Hematopoietic multipotent progenitor cell treated with erythropoietin and hydrocortisone succinate and interleukin-3 and kit ligand, for 17 days (in vitro differentiated cells): ENCODE data around the gene ITGB8.
"Not testable (repeated sequence)": the region's sequence is repeated elsewhere in the genome, so short reads cannot be mapped to it uniquely, and the experiment has no call there.

Source experiments
- DNase-seq: peaks from one replicate; pipeline ENCODE4 v3.0.0-alpha.2; 2015; ENCODE audit warnings: low spot score

Gene ITGB8

DNA sequence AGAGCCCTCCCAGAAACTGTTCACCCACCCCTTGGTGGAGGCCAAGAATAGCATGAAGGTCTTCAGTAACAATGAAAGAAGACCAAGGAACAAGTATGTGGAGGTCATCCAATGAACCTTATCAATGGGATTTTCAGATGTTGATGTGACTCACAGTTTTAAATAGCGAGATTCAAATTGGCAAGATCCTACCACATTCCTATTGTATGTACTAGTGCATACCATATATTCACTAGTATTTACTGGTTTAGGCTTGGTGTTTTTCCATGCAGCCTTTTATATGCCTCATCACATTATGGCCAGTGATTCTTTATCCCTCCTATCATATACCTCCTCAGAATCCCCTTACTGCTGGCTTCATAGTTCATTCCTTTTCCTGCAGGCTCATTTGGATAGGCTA is 54.4 kb downstream of the ITGB8 start:
- no peak for DNase-seq

DNA sequence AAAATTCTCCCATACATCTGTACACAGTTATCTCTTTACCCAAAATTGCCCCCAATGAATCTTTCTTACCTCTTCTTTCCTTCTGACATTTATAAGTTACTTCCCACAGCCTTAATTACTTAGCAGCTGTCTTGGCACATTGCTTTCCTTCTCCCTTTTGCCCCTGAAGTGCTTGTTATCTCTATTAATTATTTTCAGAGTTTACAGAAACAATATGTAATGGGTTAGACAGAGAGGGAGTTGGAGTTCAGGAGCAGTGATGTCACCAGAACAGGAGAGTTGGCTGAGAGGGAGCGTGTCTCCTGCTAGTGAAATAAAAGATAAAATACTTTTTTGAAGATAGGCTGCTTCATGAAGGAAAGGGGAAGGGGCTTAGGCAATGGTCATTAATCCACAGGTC is 57.4 kb downstream of the ITGB8 start:
- DNase-seq: no peak

DNA sequence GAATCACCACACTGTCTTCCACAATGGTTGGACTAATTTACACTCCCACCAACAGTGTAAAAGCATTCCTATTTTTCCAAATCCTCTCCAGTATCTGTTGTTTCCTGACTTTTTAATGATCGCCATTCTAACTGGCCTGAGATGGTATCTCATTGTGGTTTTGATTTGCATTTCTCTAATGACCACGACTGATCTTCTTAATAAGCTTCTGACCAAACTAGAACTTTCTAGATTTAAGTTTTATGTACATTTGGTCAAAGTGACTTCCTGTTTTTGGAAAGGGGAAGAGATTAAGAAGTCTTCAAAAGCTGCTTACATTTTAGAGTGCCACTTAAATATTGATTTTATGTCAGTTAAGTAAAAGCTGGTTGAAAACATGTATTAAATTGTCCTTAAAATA is 58.5 kb downstream of the ITGB8 start:
- DNase-seq: not testable (repeated sequence)

DNA sequence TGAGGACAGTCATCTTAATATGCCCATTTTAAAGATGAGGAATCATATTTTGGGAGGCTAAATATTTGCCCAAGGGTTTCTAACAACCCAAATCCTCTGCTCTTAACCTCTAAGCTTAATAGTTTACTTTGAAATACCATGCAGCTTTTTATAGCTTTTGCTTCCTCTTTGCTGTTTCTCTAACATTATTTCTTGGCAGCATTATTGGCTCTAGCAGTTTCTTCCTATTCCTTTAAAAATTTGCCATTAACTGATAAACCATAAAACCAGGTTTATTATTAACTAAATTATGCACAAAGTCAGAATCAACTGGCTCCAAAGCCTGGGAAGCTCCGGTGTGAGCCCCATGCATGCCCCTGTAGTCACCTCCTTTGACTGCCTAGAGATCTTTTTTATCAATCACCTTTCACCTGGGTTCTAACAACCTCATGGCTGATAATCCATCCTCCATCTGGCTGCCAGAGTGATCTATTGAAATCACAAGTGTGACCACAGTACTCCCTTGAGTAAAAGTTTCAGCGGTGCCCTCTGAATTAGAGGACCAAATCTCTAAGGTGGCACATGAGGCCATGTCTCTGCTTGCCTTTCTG is 62.4 kb downstream of the ITGB8 start:
- no peak for DNase-seq

DNA sequence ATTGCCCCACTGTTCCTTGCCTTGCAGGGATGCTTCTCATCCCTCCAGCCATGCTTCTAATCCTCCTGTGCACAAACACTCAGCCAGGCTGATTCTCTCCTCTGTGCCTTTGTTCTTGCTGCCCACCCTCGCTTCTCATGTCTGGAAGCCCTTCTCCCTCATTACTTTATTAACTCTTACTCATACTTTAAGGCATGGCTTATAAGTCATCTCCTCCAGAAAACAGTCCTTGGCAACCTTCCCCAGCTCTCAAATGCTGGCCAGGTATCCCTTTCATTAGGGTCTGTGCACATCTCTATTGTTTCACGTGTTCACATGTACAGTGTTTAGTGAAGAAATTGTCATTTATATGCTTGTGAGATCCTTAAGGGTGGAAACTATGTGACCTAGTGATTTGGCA is 62.9 kb downstream of the ITGB8 start:
- no peak for DNase-seq

DNA sequence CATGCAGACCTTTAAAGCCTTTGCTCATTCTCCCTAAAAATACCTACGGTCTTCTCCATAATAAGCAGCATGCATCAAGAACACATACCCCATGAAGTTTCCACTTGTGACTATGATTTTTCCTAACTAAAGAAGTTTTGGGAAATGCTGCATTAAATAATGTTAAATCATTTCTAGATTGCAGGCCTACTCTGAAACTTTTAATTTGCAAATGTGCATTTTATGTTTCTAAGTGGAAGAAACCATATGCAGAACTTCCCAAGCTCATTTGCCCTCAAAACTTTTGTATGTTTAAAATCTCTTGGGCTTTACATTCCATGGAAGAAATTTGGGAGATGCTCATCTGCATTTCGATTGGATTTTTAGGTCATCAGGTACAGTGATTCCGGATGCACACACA is 63.6 kb downstream of the ITGB8 start:
- no peak for DNase-seq

DNA sequence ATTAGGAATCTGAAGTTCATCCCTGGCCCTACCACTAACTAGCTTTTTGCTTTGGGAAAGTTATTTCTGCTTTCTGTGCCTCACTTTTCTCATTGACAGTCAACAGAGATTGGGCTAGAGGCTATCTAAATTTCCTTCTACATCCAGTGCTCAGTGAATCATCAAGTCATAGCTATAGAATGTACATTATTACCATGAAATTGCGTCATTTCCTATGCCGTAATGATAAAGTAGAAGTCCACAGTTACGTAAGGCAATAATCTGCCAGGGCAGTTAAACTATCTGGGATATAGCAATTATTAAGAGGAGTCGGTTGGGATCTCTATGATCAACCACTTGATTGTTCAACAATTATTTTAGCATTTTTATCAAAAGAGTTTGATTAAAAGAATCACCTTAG is 64.4 kb downstream of the ITGB8 start:
- DNase-seq: no peak

DNA sequence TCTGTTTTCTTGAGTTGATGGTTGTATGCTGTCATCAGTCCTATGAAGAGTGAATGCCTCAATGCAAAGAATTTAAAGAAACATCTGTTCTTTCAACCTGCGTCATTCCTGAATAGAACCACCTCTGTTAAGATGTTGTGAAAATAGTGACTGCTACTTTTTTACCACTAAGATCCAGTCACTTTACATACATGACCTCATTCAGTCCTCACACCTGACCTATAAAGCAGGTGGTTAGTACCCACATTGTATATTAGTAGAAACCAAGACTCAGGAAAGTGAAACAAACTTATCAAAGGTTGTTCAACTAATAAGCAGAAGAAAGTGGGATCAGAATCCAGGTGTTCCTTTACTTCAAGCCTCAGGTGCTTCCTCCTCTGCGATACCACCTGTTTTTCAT is 64.8 kb downstream of the ITGB8 start:
- no peak for DNase-seq

DNA sequence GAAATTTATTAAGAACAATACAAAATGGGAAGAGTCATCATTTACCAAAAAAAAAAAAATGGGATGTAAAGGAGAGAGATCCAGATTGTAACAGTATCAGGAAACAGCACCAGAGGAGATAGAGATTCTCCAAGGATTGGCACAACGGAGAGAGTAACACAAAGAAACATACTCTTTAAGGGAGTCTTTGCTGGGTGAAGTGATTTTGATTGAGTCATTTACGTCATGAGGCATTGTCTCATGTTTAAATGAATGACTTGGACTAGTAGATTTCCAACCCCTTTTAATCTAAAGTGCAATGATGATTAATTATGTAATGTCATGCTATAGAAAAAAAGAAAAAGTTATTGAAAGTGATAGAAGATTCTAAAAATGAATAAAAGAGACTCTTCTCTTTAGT is 68.8 kb downstream of the ITGB8 start:
- no peak for DNase-seq

DNA sequence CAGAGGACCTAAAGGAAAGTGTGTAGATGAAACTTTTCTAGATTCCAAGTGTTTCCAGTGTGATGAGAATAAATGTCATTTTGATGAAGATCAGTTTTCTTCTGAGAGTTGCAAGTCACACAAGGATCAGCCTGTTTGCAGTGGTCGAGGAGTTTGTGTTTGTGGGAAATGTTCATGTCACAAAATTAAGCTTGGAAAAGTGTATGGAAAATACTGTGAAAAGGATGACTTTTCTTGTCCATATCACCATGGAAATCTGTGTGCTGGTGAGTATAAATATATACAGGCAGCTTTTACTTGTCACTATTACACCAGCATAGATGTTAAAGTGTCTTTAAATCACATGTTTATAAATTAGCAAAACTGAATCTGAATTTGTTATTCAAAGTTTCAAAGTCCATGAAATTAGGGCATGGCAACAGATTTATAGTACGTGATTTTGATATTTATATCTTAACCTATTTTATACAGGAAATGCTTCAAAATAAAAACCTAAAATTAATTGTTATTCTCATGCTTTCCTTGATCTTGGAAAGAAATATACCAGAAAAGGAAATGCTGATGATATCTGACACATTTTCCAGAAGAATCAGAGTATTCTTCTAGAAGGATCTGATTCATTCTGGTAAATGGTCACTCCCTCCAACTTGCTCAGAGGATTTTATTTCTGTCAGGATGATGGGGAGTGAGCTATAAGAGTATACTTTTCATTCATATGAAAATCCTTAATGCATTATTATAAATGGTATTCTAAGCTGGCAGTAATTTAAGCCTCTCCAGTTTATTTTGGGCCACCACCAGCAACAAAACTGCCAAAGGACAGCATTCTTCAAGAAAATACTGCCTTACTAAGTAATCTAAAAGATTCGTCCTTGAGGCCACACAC is 71.4 kb downstream of the ITGB8 start:
- no peak for DNase-seq

DNA sequence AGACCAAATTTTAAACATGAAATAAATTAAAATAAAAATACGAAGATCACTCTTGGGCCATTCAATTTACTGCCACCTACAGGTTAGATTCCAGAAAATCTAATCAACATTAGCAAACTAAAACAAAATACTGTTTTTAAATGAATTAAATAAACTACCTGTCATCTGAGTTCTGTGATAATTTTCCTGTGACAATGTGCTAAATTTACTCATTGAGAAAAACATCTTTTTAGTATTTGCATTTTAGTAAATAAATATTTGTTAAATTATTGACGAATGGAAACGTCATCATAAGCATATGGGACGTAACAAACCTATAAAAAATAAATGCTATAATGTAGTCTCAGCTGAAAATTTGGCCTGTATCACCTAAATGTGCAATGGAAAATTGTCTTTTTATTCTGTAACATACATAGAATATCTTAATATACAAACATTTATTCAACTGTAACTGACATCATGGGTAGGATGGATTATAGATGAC is 72.1 kb downstream of the ITGB8 start:
- no peak for DNase-seq

DNA sequence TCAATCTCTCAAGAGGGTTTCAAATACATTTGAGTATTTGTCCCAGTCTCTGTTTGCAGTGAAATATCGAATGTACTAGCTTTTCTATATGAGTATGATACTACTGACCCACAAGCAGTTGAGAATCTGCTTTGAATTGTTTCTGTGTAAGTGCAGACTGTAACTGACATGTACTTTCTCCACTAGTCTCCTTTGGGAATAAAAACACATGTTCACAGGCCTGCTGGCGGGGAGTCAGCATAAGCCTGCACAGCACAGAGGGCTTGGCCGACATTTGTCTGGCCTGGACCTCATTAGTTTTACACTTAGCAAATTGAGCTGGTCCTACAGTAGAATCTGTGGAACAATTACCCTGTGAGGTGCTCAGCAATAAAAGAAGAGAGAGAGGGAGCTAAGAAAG is 72.6 kb downstream of the ITGB8 start:
- DNase-seq: no peak

DNA sequence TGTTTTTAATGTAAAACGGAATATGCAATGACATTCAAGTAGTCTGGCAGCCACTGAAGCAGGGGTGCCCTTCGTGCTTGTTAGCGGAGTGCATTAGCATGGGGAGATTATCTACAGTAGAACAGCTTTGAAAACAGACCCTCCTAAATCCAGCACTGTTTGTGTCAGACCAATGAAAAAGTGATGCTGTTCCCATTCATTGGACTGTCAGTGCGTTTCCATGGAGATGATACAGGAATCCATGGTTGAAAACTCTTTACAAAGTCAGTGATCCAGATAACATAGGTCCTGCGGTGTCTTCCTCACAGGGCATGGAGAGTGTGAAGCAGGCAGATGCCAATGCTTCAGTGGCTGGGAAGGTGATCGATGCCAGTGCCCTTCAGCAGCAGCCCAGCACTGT is 73.6 kb downstream of the ITGB8 start:
- no peak for DNase-seq

DNA sequence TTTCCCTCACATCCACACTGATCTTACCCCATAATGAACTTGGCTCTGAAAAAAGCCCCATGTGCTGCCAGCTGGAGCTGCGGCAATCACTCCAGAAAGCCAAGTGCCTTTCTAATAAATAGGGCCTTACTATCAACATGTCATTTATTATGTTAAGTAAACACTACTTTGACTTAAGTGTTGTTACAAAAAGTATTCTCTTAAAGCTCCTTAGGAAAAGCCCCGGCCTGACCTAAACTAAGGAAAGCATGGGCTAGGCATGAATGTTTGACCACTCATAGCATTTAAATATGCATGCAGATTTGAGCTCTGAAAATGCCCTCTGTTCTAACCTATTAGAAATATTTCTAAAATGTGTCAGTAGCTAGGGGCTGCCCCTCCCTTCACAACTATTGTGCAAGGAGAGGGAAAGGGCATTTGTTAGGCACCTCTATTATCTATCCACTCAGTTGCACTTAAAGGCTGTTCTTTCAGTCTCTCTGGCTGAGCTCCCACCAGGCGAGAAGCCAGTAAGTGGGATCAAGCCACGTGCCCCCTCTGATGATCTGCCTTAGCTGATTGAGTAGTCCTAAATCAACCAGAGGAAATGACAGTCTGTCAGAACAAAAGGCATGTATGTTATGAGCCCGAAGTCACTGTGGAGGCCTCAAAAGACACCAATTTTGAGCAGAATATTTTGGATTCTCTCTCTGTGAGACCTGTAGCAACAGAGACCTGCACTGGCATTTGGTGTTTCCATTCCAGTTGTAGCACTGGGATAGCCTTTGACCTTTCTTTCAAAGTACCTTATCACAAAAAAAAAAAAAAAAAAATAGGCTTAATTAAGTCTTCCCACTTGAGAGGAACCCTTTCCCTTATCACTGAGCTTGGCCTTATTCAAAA is 77.1 kb downstream of the ITGB8 start:
- no peak for DNase-seq

DNA sequence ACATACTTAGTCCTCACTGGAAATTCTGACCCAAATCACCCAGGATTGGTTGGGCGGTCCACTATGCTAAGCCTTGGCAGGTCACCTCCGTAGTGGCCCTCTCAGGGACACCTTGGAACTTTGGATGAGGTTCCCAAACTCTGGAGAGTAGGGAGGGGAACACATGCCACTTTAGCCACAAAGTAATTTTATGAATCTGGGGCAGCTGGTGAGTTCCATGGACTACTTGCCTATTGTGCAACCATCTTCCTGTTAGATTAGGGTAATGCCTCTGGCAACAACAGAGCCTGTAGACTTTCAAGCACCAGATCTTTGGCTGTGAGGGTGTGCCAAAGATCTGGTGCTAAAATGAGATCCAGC is 77.7 kb downstream of the ITGB8 start:
- no peak for DNase-seq

DNA sequence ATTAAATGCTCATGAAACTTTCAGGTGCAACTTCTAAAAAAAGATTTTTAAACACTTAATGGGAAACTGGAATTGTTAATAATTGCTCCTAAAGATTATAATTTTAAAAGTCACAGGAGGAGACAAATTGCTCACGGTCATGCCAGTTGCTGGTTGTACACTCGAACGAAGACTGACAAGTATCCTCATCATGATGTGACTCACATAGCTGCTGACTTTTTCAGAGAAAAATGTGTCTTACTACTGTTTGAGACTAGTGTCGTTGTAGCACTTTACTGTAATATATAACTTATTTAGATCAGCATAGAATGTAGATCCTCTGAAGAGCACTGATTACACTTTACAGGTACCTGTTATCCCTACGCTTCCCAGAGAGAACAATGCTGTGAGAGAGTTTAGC is 79.3 kb downstream of the ITGB8 start:
- no peak for DNase-seq

DNA sequence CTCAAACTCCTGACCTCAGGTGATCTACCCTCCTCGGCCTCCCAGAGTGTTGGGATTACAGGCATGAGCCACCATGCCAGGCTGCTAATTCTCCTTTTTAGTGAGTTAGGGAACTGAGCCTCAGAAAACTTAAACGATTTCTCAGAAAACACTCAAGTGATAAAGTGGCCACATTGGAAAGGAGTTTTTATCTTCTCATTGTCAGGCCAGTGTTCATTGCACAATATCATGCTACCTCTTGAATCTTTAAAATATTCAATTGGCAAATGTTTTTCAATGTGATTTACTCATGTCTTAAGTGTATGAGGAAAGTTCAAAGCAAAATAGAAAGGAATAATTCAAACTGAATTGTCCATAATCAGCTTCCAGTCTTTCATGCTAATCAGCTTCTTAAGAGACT is 80.7 kb downstream of the ITGB8 start:
- no peak for DNase-seq

DNA sequence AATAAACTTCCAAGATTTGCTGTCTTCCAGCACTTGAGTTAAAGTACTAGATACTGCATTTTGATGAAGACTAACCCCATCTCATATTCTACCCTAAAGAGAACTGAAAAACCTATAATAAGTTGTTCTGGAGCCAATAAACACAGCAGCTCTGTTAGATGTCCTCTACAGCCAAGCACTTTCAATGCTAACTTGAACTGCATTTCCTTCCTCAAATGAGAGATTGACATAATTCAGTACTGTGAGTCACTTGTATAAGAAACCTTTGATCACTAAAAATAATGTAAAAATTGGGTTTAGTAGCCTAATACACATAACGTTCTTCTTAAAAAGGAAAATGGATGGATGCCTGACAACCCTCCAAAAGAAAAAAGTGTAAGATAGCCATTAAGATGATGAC is 81.3 kb downstream of the ITGB8 start:
- no peak for DNase-seq

DNA sequence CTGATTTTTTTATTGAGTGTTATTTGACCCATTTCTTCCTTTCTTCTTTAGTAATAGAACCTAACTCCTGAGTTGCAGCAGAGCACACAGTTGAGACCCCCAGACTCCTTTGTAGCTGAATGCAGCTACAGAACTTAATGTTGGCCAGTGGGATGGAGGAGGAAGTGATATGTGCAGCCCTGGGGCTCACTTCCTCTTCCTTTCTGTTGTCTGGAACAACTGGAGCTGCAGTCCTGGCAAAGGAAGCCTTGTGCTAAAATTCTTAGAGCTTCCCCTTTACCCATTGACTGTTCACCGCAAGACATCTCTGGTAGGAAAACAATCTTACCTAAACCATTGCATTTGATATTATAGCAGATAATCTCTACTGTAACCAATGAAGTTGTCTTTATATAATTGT is 86.6 kb downstream of the ITGB8 start:
- no peak for DNase-seq

DNA sequence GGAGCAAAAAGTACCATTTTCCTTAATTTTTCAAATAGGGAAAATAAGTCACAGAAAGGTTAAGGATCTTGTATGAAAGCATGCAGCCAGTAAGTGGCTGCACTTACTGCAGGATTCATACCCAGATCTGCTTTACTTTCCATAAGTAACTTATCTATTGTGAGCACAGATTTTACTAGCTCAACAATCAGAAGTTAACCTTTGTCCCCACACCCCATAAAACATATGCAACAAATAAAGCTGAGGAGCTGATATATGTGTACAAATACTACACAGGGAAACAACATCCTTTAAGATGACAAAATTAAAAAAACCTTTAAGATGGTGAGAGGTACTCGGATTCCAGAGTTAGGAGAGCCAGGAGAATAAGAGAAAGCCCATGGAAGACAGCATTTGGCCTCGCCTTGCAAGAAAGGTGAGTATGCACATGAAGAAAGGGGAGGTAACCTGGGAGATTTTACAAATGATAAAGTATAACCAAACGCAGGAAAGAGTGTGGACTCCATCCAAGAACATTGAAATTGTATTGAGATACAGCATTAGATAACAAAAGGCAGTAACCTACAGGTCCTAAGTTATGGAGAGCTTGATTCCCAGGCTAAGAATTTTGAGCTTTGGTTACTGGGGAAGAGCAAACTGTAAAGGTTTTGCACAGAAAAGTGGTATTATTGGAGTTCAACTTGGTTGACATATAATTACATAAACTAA is 87.1 kb downstream of the ITGB8 start:
- DNase-seq: no peak

DNA sequence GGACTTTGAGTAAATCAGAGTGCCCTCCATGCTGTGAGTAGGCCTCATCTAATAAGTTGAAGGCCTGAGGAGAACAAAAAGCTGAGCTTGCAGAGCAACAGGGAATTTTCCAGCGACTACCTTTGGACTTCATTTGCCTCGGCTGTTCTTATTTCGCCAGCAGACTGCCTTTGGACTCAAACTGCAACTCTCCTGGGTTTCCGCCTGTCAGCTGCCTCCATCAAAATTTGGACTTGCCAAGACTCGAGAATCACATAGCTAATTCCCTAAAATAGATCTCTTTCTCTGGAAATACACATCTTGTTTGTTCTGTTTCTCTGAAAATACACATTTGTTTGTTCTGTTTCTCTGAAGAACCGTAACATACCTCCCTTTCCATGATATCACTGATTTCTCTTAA is 93.8 kb downstream of the ITGB8 start:
- no peak for DNase-seq

DNA sequence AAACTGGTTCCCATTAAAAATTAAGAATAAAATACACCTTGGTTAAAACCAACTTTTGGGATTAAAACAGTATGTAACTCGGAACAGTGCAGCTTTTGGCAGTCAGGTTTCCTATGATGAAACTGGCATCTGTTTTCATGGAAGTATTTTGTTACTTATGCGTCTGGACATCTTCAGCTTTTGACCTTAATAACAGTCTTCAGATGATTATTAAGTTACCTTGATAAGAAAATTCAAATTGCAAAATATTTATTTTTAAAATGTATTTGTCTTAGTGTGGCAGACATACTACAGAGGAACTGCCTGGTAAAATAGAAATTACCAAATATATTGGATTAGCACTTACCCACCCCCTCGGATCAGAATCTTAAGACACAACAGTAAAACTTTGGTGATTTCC is 100.0 kb downstream of the ITGB8 start:
- no peak for DNase-seq
